Measurements from ENCODE around the gene PCLAF. TPM values are rescaled to one million over a fixed set of nuclear protein-coding genes. Genes with fewer than 3 reads are reported as not detected.

Gene PCLAF
- total and polyA plus RNA-seq, 2 of the 13 experiments (the other 11 are each of a cell fraction or from before 2014, with no cell fraction given): 98.6 to 98.9 TPM

- TF ChIP-seq ATF4 (CRISPR knock-in tag; IDR thresholded peaks at IDR 0.05): peak in 1 of 2 experiments; percentile 85; a peak in 2 of 4 replicates
- peak; percentile 83; the same call in 1 of the 2 replicates for TF ChIP-seq ZNF576 (CRISPR knock-in tag; IDR thresholded peaks at IDR 0.05)
- peak; percentile 99 for TF ChIP-seq CBX1 (IDR thresholded peaks at IDR 0.05; ENCODE audit: low read depth)
- no peak; the same call in 1 of the 2 replicates for TF ChIP-seq ATF1 (CRISPR knock-in tag; IDR thresholded peaks at IDR 0.05)
- TF ChIP-seq ZSCAN5A (CRISPR knock-in tag; IDR thresholded peaks at IDR 0.05; ENCODE audit: borderline replicate concordance): peak; percentile 88; the same call in 1 of the 2 replicates
- peak; percentile 85 for TF ChIP-seq TEAD3 (CRISPR knock-in tag; optimal IDR thresholded peaks at IDR 0.05; ENCODE audit: borderline replicate concordance)
- TF ChIP-seq HOXA7 (CRISPR knock-in tag; IDR thresholded peaks at IDR 0.05): peak; percentile 88; the same call in 1 of the 2 replicates
- TF ChIP-seq POLR2AphosphoS5 (IDR thresholded peaks at IDR 0.05; ENCODE audit: low read depth, low read length): peak; percentile 95
- peak; percentile 92 for TF ChIP-seq RXRA (CRISPR knock-in tag; IDR thresholded peaks at IDR 0.05)
- TF ChIP-seq ZNF407 (CRISPR knock-in tag; IDR thresholded peaks at IDR 0.05; ENCODE audit: not compliant biosample characterization): peak; percentile 39
- no peak for TF ChIP-seq HDAC6 (IDR thresholded peaks at IDR 0.05; ENCODE audit: low read depth, low read length)
- peak; percentile 98 for TF ChIP-seq THAP7 (CRISPR knock-in tag; IDR thresholded peaks at IDR 0.05)
- peak; percentile 74; the same call in 1 of the 2 replicates for TF ChIP-seq ZNF546 (CRISPR knock-in tag; conservative IDR thresholded peaks at IDR 0.05)
- TF ChIP-seq ZNF17 (CRISPR knock-in tag; IDR thresholded peaks at IDR 0.05): no peak
- TF ChIP-seq ZNF263 (CRISPR knock-in tag; IDR thresholded peaks at IDR 0.05): peak; percentile 80; the same call in 1 of the 2 replicates
Observed at GRCh38 chr15:64387562-64388168, 6.4 kb upstream of the PCLAF start, which contains the start of gene TRIP4 (continued).

Measured in HepG2 (cell line).